NCI-H1417 (cell line): ENCODE measurements around the gene NCKAP5.

ENCODE experiments used
- DNase-seq, 3 experiments: peaks; one replicate each; lab custom pipeline; 2025; lab: John Stamatoyannopoulos, UW

Gene NCKAP5

DNA sequence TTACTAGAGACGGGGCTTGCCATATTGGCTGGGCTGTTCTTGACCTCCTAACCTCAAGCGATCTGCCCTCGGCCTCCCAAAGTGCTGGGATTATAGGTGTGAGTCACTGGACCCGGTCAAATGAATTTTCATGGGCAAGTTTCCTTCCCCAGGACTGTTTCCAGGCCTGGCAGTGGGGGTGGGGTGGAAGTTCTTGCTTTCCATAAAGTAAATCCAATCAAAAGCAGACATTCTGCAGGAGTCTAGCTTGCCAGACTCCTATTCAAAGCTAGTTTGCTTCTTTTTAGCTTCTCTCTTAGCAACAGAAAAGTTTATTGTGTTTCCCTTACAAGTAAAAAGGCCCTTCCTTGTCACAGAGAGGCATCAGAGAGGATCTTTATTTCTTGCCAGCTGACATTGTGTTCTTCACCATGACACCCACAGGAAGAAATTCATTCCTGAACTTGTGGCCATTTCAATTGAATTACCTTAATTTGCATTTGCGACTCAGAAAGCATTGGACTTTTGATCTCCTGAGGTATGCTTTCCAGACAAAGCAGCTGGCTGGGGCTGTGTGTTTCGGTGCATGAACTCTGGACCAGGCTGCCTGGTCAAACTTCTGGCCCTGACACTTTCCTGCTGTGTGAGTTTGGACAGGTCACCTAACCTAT lies 936.1 kb downstream of the NCKAP5 start:
- no peak for DNase-seq

DNA sequence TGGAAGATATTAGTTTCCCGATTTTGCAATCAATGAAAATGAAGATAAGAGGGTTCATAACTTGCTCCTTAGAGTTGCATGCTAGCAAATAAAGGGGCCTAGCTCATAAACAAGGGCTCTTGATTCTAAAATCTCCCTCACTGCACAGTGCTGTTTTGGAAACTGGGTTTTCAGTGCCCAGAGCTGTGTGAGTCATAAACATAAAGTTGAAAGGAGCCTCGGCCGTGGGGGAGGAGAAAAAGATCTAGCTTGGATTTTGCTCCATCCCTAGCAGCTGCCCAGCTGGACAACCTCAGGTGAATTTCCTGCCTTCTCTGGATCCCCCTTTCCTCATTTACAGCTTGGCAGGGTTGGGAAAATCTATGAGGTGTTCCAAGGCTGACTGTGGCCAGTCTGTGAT lies 940.7 kb downstream of the NCKAP5 start:
- DNase-seq = no peak

DNA sequence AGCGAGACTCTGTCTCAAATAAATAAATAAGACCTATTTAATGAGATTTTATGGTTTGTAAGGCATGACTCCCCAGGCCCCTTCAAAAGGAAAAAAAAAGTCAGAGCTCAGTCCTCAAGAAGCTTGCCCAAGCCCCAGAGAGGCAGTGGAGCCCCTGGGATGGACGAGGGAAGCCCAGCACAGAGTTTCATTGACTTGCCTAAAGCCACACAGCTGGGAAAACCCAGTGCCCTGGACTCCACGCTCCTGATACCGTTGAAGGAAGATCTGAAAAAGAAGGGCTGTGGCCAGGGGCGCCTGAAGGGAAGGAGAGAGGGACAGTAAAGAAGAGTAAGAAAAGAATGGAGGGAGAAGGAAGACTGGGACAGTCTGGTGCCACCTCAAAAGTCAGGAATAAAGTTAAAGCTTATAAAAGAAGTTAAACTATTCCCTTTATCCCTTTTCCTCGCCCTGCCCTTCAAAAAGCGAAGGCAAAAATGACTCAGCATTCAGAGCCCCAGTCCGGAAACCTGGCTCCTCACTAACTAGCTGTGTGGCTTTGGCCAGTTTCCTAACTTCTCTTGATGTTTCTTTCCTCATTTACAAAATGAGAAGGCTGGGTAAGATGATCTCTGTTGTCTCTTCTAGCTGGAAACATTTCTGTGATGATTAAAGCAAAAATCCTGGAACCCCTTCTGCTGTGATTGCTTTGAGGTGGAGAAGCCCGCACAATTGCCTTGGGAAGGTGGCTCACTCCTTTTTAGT lies 945.0 kb downstream of the NCKAP5 start:
- no peak for DNase-seq
